Stimulated activated CD8-positive, alpha-beta memory T cell treated with anti-CD3 and anti-CD28 coated beads, Interleukin-7, amount 100 ng/mL, for 24 hours (primary cell): ENCODE data around the gene GOLGA6L22.
"Not testable (repeated sequence)": the region's sequence is repeated elsewhere in the genome, so short reads cannot be mapped to it uniquely, and the experiment has no call there.

Experiments used
- DNase-seq: peaks from one replicate; pipeline ENCODE4 v3.0.0-alpha.2; 2020; ENCODE audit warnings: low read depth

The GOLGA6L22 gene

GRCh38 chr15:22458603-22459002 lies at the start of gene GOLGA6L22:
TSS of gene GOLGA6L22 (plus strand) at chr15:22458903. CDS start at chr15:22458994, 91 bp downstream.
- DNase-seq: not testable (repeated sequence)

GRCh38 chr15:22417288-22417687 lies 41.4 kb upstream of the GOLGA6L22 start:
- not testable (repeated sequence) for DNase-seq

GRCh38 chr15:22417795-22418194 lies 40.9 kb upstream of the GOLGA6L22 start:
- DNase-seq: not testable (repeated sequence)

GRCh38 chr15:22418212-22418611 lies 40.5 kb upstream of the GOLGA6L22 start:
- DNase-seq: not testable (repeated sequence)

- not testable (repeated sequence) for DNase-seq
Measured at GRCh38 chr15:22418666-22419065, 40.0 kb upstream of the GOLGA6L22 start.

GRCh38 chr15:22420340-22420739 lies 38.4 kb upstream of the GOLGA6L22 start:
- not testable (repeated sequence) for DNase-seq

GRCh38 chr15:22429426-22429825 lies 29.3 kb upstream of the GOLGA6L22 start:
- DNase-seq: not testable (repeated sequence)

- not testable (repeated sequence) for DNase-seq
Measured at GRCh38 chr15:22431687-22432086, 27.0 kb upstream of the GOLGA6L22 start.

- DNase-seq: not testable (repeated sequence)
Measured at GRCh38 chr15:22494490-22495113, 35.9 kb downstream of the GOLGA6L22 start.

GRCh38 chr15:22497200-22497599 lies 38.5 kb downstream of the GOLGA6L22 start:
- not testable (repeated sequence) for DNase-seq

GRCh38 chr15:22498220-22498925 lies 39.7 kb downstream of the GOLGA6L22 start:
- not testable (repeated sequence) for DNase-seq

- not testable (repeated sequence) for DNase-seq
Measured at GRCh38 chr15:22502272-22502671, 43.6 kb downstream of the GOLGA6L22 start.

GRCh38 chr15:22506959-22507358 lies 48.3 kb downstream of the GOLGA6L22 start:
- DNase-seq: not testable (repeated sequence)

- DNase-seq: not testable (repeated sequence)
Measured at GRCh38 chr15:22516140-22516539, 57.4 kb downstream of the GOLGA6L22 start.
